Karpas-422 (cell line): Measurements from ENCODE around the gene HDLBP. TPM values are rescaled to one million over a fixed set of nuclear protein-coding genes. Genes with fewer than 3 reads are reported as not detected.

Experiments used
- DNase-seq: peaks from one replicate; pipeline ENCODE4 v3.0.0-alpha.2; 2015
- H2AFZ ChIP-seq: fragments of 200-600 bp; sonication (generic); 2 replicates; pipeline ENCODE4 v1.6.1; 2014; ENCODE audit warnings: antibody characterized with exemption, low read length, mixed read lengths
- H3K27ac ChIP-seq: fragments of 200-600 bp; sonication (generic); 2 replicates; pipeline ENCODE4 v1.5.1; 2014; ENCODE audit warnings: mild to moderate bottlenecking, low read length, moderate library complexity
- H3K27me3 ChIP-seq: fragments of 200-600 bp; sonication (generic); 2 replicates; pipeline ENCODE4 v1.6.1; 2014; ENCODE audit warnings: low read length, mixed read lengths
- H3K36me3 ChIP-seq: fragments of 200-600 bp; sonication (generic); 2 replicates; pipeline ENCODE4 v1.6.1; 2014; ENCODE audit warnings: low read length, mixed read lengths; ENCODE audit not compliant: insufficient read depth
- H3K4me1 ChIP-seq: fragments of 200-600 bp; sonication (generic); 2 replicates; pipeline ENCODE4 v1.6.1; 2014; ENCODE audit warnings: mild to moderate bottlenecking, low read length, mixed read lengths
- H3K4me2 ChIP-seq: fragments of 200-600 bp; sonication (generic); 2 replicates; pipeline ENCODE4 v1.6.1; 2014; ENCODE audit warnings: low read length, low read depth, mild to moderate bottlenecking; ENCODE audit not compliant: poor library complexity, severe bottlenecking
- H3K4me3 ChIP-seq: fragments of 200-600 bp; sonication (generic); 2 replicates; pipeline ENCODE4 v1.5.1; 2014; ENCODE audit warnings: mild to moderate bottlenecking, antibody characterized with exemption, low read length, mixed read lengths
- H3K79me2 ChIP-seq: fragments of 200-600 bp; sonication (generic); 2 replicates; pipeline ENCODE4 v1.6.1; 2014; ENCODE audit warnings: mild to moderate bottlenecking, low read length, mixed read lengths
- H3K9ac ChIP-seq: fragments of 200-600 bp; sonication (generic); 2 replicates; pipeline ENCODE4 v1.6.0; 2014; ENCODE audit warnings: low read length
- H3K9me2 ChIP-seq: fragments of 200-600 bp; sonication (generic), shearing (Covaris generic); replicated peaks from 2 replicates; pipeline ENCODE4 v1.6.0; 2014; ENCODE audit warnings: mild to moderate bottlenecking, low read length, moderate library complexity; ENCODE audit not compliant: insufficient read depth
- H3K9me3 ChIP-seq: fragments of 300-700, 200-600 bp; sonication (generic); 2 replicates; pipeline ENCODE4 v1.6.1; 2014; ENCODE audit warnings: low read length, mixed read lengths
- H4K20me1 ChIP-seq: fragments of 200-600 bp; sonication (generic); 2 replicates; pipeline ENCODE4 v1.6.1; 2014; ENCODE audit warnings: mild to moderate bottlenecking, antibody characterized with exemption, low read length, low read depth; ENCODE audit not compliant: insufficient read depth
- total RNA-seq: library from RNA; depleted of rRNA; stranded (reverse); fragments of >200 nt; shearing (Covaris generic); gene quantifications from 2 replicates; pipeline ENCODE4 v1.2.3, GENCODE V29; 2014; ENCODE audit warnings: low replicate concordance

HDLBP gene
- total RNA-seq, 1 experiment from 2014 or later, result 141 TPM

DNA sequence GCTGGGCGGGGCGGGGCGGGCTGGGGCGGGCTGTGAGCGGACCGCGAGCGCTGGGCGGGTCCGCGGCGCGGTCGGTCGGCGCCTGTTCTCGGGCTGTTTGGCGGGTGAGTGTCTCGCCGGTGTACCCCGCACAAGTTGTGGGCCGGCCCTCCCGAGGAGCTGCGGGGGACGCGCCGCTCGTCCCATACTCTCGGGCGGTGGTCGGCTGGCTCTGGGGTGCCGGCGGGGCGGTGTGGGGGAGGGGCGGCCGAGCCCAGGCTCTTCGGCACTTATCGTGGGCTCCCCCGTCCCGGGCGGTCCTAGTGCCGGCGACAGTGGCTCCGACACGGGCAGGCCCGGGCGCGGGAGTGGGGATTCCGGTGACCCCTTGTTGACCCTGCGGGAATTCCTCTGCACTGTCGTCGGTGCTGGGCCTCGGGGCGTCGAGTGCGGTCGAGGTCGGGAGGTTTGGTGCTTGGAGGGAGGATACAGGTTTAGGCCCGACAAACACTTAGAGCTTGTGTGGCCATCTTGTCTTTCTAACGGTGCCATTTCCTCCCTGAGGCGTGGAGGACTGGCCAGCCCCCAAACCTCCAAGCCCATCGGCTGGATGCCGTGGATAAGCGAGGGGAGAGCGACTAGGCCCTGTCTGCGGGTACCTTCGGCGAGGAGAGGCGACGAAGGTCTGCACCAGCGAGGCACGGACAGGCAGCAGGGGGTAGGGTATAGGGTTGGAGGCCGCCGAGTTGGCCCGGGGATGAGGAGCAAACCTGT, 583 bp upstream of the HDLBP start, which contains the start of gene SEPTIN2:
TSS of gene SEPTIN2 (plus strand) at position 47 of the 753 bp plus-strand sequence. CDS start 8,308 bp downstream, outside the sequence.
- peak within 1 kb of the TSS; percentile 92 for H3K4me3 ChIP-seq
- H3K27ac ChIP-seq, result peak within 1 kb of the TSS; percentile 95
- no peak for DNase-seq
- H3K9ac ChIP-seq, result peak within 1 kb of the TSS; percentile 99
- no peaks in the 10 kb centered on the region for H3K9me2 ChIP-seq
- peaks cover 47% of the 10 kb centered on the region for H4K20me1 ChIP-seq
- peaks cover 16% of the 10 kb centered on the region for H3K36me3 ChIP-seq
- H3K9me3 ChIP-seq, result no peaks in the 10 kb centered on the region
- H3K4me2 ChIP-seq, result peak within 1 kb of the TSS; percentile 97
- H2AFZ ChIP-seq, result peak within 1 kb of the TSS; percentile 22; the same call in 1 of the 2 replicates
- H3K27me3 ChIP-seq, result no peaks in the 10 kb centered on the region
- H3K79me2 ChIP-seq, result peaks cover 91% of the 10 kb centered on the region
- peaks cover 72% of the 10 kb centered on the region for H3K4me1 ChIP-seq

GRCh38 chr2:241314226-241315092, 1.0 kb downstream of the HDLBP start:
- Histone ChIP-seq H3K9ac (peak overlapping the region; percentile 99), H3K9me2 (no peaks in the 10 kb centered on the region), H3K27me3 (no peaks in the 10 kb centered on the region), H3K4me2 (peak overlapping the region; percentile 84), H3K4me3 (peak overlapping the region; percentile 92), H2AFZ (peak overlapping the region; percentile 22; the same call in 1 of the 2 replicates), H3K9me3 (no peaks in the 10 kb centered on the region), H3K27ac (peak overlapping the region; percentile 95), H3K36me3 (peaks cover 5% of the 10 kb centered on the region; the same call in 1 of the 2 replicates), H3K4me1 (peaks cover 72% of the 10 kb centered on the region), H3K79me2 (peaks cover 91% of the 10 kb centered on the region), H4K20me1 (peaks cover 40% of the 10 kb centered on the region)
- peak; percentile 75 for DNase-seq

GRCh38 chr2:241313543-241314095, 1.9 kb downstream of the HDLBP start:
- Histone ChIP-seq H3K27ac (peak overlapping the region; percentile 95; the same call in 1 of the 2 replicates), H3K27me3 (no peaks in the 10 kb centered on the region), H4K20me1 (peaks cover 33% of the 10 kb centered on the region)

DNA sequence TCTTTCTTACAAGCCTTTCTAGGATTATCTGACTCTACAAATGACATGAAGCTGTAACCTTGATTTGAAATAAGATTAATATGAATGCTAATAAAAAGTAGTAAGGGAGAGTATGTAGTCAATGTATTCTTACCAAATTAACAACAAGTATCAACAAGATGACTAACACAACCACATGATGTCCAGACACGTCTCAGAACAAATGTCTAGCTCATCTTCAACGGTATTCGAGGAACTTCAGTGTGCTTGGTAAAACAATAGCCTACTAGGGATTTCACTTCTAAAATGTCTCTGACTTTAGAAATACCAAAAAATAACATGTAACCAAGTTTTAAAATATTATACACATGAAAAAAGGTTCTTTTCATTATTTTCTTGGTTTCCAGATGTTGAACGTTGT, 3.4 kb downstream of the HDLBP start:
- Histone ChIP-seq H3K27me3 (no peaks in the 10 kb centered on the region), H3K4me2 (peak overlapping the region; percentile 71), H3K36me3 (no peaks in the 10 kb centered on the region), H3K9me2 (no peaks in the 10 kb centered on the region), H4K20me1 (peaks cover 35% of the 10 kb centered on the region), H3K9ac (no peak overlapping the region), H3K9me3 (no peaks in the 10 kb centered on the region), H3K4me3 (0 out of 2 replicates have a peak overlapping the region, but pooled peaks have one; percentile 44), H3K27ac (peak overlapping the region; percentile 92), H3K4me1 (peaks cover 62% of the 10 kb centered on the region), H3K79me2 (peaks cover 90% of the 10 kb centered on the region), H2AFZ (no peak overlapping the region)
- DNase-seq, result no peak

More at GRCh38 chr2:241313543-241314095, 1.9 kb downstream of the HDLBP start:
- Histone ChIP-seq H3K4me3 (peak overlapping the region; percentile 92), H3K4me2 (peak overlapping the region; percentile 84), H3K4me1 (peaks cover 72% of the 10 kb centered on the region), H3K9me3 (no peaks in the 10 kb centered on the region), H3K9ac (peak overlapping the region; percentile 99), H3K9me2 (no peaks in the 10 kb centered on the region), H3K79me2 (peaks cover 91% of the 10 kb centered on the region), H2AFZ (no peak overlapping the region), H3K36me3 (no peaks in the 10 kb centered on the region)
- DNase-seq, result no peak

DNA sequence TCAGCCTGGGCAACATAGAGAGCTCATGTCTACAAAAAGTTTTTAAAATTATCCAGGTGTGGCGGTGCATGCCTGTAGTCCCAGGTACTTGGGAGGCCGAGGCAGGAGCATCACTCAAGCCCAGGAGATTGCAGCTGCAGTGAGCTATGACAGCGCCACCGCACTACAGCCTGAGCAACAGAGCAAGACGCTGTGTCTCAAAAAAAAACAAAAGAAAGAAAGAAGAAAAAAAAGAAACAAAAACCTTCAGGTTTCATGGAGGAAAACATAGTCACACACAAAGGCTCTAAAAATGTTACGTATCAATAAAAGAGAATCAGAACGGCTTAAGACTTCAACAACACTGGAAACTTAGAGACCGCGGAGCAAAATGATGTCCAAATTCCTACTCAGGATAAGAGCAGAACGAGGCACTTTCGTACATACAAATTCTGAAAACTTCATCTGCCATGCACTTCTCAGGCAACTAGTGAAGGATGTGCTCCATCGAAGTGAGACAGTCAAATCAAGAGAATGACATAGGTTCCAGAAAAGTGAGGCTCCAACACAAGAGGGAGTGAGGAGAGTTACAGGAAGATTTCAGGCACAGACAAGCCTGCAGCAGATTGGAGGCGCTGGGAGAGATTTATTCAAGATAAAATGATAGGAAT, 4.4 kb downstream of the HDLBP start:
- Histone ChIP-seq H3K4me2 (peak overlapping the region; percentile 71), H3K9me2 (no peaks in the 10 kb centered on the region), H2AFZ (no peak overlapping the region), H3K4me1 (peaks cover 61% of the 10 kb centered on the region), H3K9me3 (no peaks in the 10 kb centered on the region), H3K36me3 (no peaks in the 10 kb centered on the region), H3K9ac (peak overlapping the region; percentile 63), H3K4me3 (peak overlapping the region; percentile 44), H3K27me3 (no peaks in the 10 kb centered on the region), H4K20me1 (peaks cover 25% of the 10 kb centered on the region), H3K27ac (peak overlapping the region; percentile 92), H3K79me2 (peaks cover 90% of the 10 kb centered on the region)
- peak; percentile 72 for DNase-seq

GRCh38 chr2:241309684-241310117, 5.8 kb downstream of the HDLBP start:
- H3K79me2 ChIP-seq, result peaks cover 99% of the 10 kb centered on the region
- peak overlapping the region; percentile 63 for H3K9ac ChIP-seq
- H3K27ac ChIP-seq, result peak overlapping the region; percentile 92
- H3K36me3 ChIP-seq, result no peaks in the 10 kb centered on the region
- peaks cover 70% of the 10 kb centered on the region for H3K4me1 ChIP-seq
- peak overlapping the region; percentile 44 for H3K4me3 ChIP-seq
- H3K9me3 ChIP-seq, result no peaks in the 10 kb centered on the region
- peaks cover 25% of the 10 kb centered on the region for H4K20me1 ChIP-seq
- H3K9me2 ChIP-seq, result no peaks in the 10 kb centered on the region
- H2AFZ ChIP-seq, result no peak overlapping the region
- H3K4me2 ChIP-seq, result peak overlapping the region; percentile 71
- DNase-seq, result peak; percentile 88
- H3K27me3 ChIP-seq, result no peaks in the 10 kb centered on the region

GRCh38 chr2:241308832-241309500, 6.5 kb downstream of the HDLBP start:
- Histone ChIP-seq H3K4me1 (peaks cover 74% of the 10 kb centered on the region), H3K27ac (peak overlapping the region; percentile 92), H3K9me2 (no peaks in the 10 kb centered on the region), H3K4me2 (peak overlapping the region; percentile 71), H2AFZ (no peak overlapping the region), H4K20me1 (peaks cover 25% of the 10 kb centered on the region), H3K36me3 (no peaks in the 10 kb centered on the region), H3K9ac (no peak overlapping the region; the same call in 1 of the 2 replicates), H3K27me3 (no peaks in the 10 kb centered on the region), H3K79me2 (peaks cover 99% of the 10 kb centered on the region), H3K9me3 (no peaks in the 10 kb centered on the region), H3K4me3 (no peak overlapping the region)
- DNase-seq, result no peak
